Lung (tissue), 12 donors: Measurements from ENCODE around the gene NR1I2. TPM values are rescaled to one million over a fixed set of nuclear protein-coding genes. Genes with fewer than 3 reads are reported as not detected.

Experiments used
- ATAC-seq: fragments of 200-7000 bp; cut with Tn5 transposase; one replicate; pipeline ENCODE4 v1.9.1; 2020; ENCODE audit warnings: moderate number of reproducible peaks; ENCODE audit not compliant: insufficient read depth, low FRiP score
- DNase-seq, 3 donors: peaks; one replicate each; pipeline ENCODE4 v3.0.0-alpha.2; 2013 to 2017
- H3K27ac ChIP-seq, 2 donors: one replicate each; pipeline ENCODE4 v1.5.1; 2013; ENCODE audit warnings: mild to moderate bottlenecking in 2 of 2, moderate library complexity in 2 of 2, control low read depth in 1 of 2, inconsistent platforms in 1 of 2, low read depth in 1 of 2, low read length in 1 of 2
- H3K27me3 ChIP-seq, 3 donors: one replicate each; pipeline ENCODE4 v1.5.1; 2013; ENCODE audit warnings: low read length in 2 of 3; ENCODE audit not compliant: control insufficient read depth in 3 of 3, insufficient read depth in 3 of 3
- H3K36me3 ChIP-seq, 4 donors: one replicate each; pipeline ENCODE4 v1.5.1; 2013; ENCODE audit warnings: low read length in 4 of 4, mild to moderate bottlenecking in 1 of 4, moderate library complexity in 1 of 4; ENCODE audit not compliant: control insufficient read depth in 4 of 4, insufficient read depth in 4 of 4
- H3K4me1 ChIP-seq, 5 donors: one replicate each; pipeline ENCODE4 v1.5.1; 2013; ENCODE audit warnings: low read length in 5 of 5, mild to moderate bottlenecking in 2 of 5, moderate library complexity in 1 of 5; ENCODE audit not compliant: control insufficient read depth in 5 of 5, insufficient read depth in 5 of 5
- H3K4me3 ChIP-seq: one replicate; pipeline ENCODE4 v1.5.1; 2013; ENCODE audit warnings: mild to moderate bottlenecking, control low read depth, moderate library complexity
- H3K9ac ChIP-seq, 2 donors: one replicate each; pipeline ENCODE4 v1.5.1; 2013; ENCODE audit warnings: low read length in 2 of 2, control low read depth in 1 of 2; ENCODE audit not compliant: insufficient read depth in 1 of 2
- H3K9me3 ChIP-seq, 4 donors: one replicate each; pipeline ENCODE4 v1.5.1; 2013; ENCODE audit warnings: low read length in 3 of 4, mild to moderate bottlenecking in 1 of 4, moderate library complexity in 1 of 4; ENCODE audit not compliant: control insufficient read depth in 4 of 4, insufficient read depth in 3 of 4
- CTCF ChIP-seq: IDR thresholded peaks from 2 replicates; pipeline ENCODE4 v1.5.1; 2012; ENCODE audit warnings: mild to moderate bottlenecking; ENCODE audit errors: control extremely low read depth, extremely low read depth
- WGBS, 2 donors: extraction: QIAGEN DNeasy Blood & Tissue Kit; methylation state at CpG; one replicate each; pipeline ENCODE4 v1.1.7; 2013; 5-methylcytosine and 5-hydroxymethylcytosine counted together
- polyA plus RNA-seq, 2 donors: library from polyadenylated mRNA; stranded (reverse); fragments of 200-250 nt; gene quantifications; one replicate each; pipeline ENCODE4 v1.2.1, GENCODE V29; 2013
- total RNA-seq, 2 donors: library from RNA; depleted of rRNA in 1 of 2; stranded (reverse); fragments of >200 nt in 1 of 2; gene quantifications; one replicate each; pipeline ENCODE4 v1.2.1, GENCODE V29; 2014 to 2021
- donor health status: control.
- donor health status: control.
- donor health status: Bipolar disorder and iron deficiency.
- donor health status: healthy.
- donor health status: DM: yes; HTN: yes; CAD: no.

NR1I2 gene
- total and polyA plus RNA-seq, 4 donors: 0.08 to 0.55 (median 0.22) TPM

GRCh38 chr3:119864476-119864875 is 82.6 kb downstream of the NR1I2 start:
- TF ChIP-seq CTCF: no peak
- H3K4me1 ChIP-seq: peaks cover 0 to 2% (median 0%) of the 10 kb centered on the region in 5 donors
- H3K27me3 ChIP-seq: no peaks in the 10 kb centered on the region
- no peak overlapping the region for H3K9ac ChIP-seq
- H3K36me3 ChIP-seq: peaks cover 6 to 23% (median 11%) of the 10 kb centered on the region in 4 donors
- no peaks in the 10 kb centered on the region for H3K9me3 ChIP-seq
- ATAC-seq (no peak), DNase-seq (no peak)
- H3K27ac ChIP-seq: no peak overlapping the region
- WGBS, 2 donors: 93 to 96% methylated on average over 7 of the region's 7 CpGs
- H3K4me3 ChIP-seq: no peak overlapping the region

Other genes with a start within 250 kb of the NR1I2 start
- gene CD80, start 222.5 kb upstream of the NR1I2 start, total RNA-seq: 1 to 10 TPM; 4.8 to 8.6 TPM
- gene CD80, start 222.5 kb upstream of the NR1I2 start, polyA plus RNA-seq: 1 to 10 TPM in 1 of 2 donors, under 1 TPM in 1; 0.89 to 3.6 TPM
- gene ADPRH, start 202.6 kb upstream of the NR1I2 start, total RNA-seq: 10 to 100 TPM; 10.3 to 26.3 TPM
- gene ADPRH, start 202.6 kb upstream of the NR1I2 start, polyA plus RNA-seq: 10 to 100 TPM in 1 of 2 donors, 1 to 10 TPM in 1; 5.4 to 18.1 TPM
- gene PLA1A, start 184.2 kb upstream of the NR1I2 start, total RNA-seq: 1 to 10 TPM; 1.8 to 7.3 TPM
- gene PLA1A, start 184.2 kb upstream of the NR1I2 start, polyA plus RNA-seq: 10 to 100 TPM in 1 of 2 donors, 1 to 10 TPM in 1; 5.9 to 10.3 TPM
- gene POPDC2, start 121.5 kb upstream of the NR1I2 start, total RNA-seq: 1 to 10 TPM; 1.9 to 3.0 TPM
- gene POPDC2, start 121.5 kb upstream of the NR1I2 start, polyA plus RNA-seq: 1 to 10 TPM; 1.6 to 2.1 TPM
- 10 to 100 TPM; 43.8 to 57.6 TPM for gene COX17, start 104.7 kb upstream of the NR1I2 start, total RNA-seq
- 100 to 1,000 TPM in 1 of 2 donors, 10 to 100 TPM in 1; 99.1 to 261 TPM for gene COX17, start 104.7 kb upstream of the NR1I2 start, polyA plus RNA-seq
- 10 to 100 TPM; 18.7 to 19.0 TPM for gene CFAP91, start 79.1 kb upstream of the NR1I2 start, total RNA-seq
- 1 to 10 TPM; 3.4 to 3.6 TPM for gene CFAP91, start 79.1 kb upstream of the NR1I2 start, polyA plus RNA-seq